PFSK-1 (cell line): ENCODE data around the gene COMMD9.

ENCODE experiments used
- FOXP2 ChIP-seq: optimal IDR thresholded peaks from 2 replicates; pipeline ENCODE3; 2011; ENCODE audit warnings: borderline replicate concordance, control low read depth, inconsistent platforms; ENCODE audit not compliant: insufficient read depth; ENCODE audit errors: extremely low read length, extremely low read depth
- POLR2AphosphoS5 ChIP-seq: IDR thresholded peaks from 2 replicates; pipeline ENCODE4 v1.6.1; 2012; ENCODE audit warnings: low read depth, mild to moderate bottlenecking, control low read depth, low read length, moderate library complexity
- SIN3A ChIP-seq: IDR thresholded peaks from 2 replicates; pipeline ENCODE4 v1.6.1; 2012; ENCODE audit warnings: mild to moderate bottlenecking, low read length, moderate library complexity, borderline replicate concordance; ENCODE audit not compliant: insufficient read depth
- TAF1 ChIP-seq: IDR thresholded peaks from 2 replicates; pipeline ENCODE4 v1.6.1; 2012; ENCODE audit warnings: low read length, control low read depth, borderline replicate concordance; ENCODE audit not compliant: insufficient read depth
- TF ChIP-seq, protein P1 (sequence below), 2 experiments: IDR thresholded peaks; 2 replicates each; pipeline versions ENCODE4 v1.6.1 to v1.8.0; 2011 to 2012; ENCODE audit warnings: low read depth in 2 of 2, low read length in 2 of 2, control low read depth in 1 of 2, inconsistent platforms in 1 of 2, mild to moderate bottlenecking in 1 of 2, moderate library complexity in 1 of 2; ENCODE audit not compliant: insufficient read depth in 1 of 2

The COMMD9 gene

GRCh38 chr11:36233204-36233603, 56.0 kb downstream of the COMMD9 start:
- TF ChIP-seq TAF1: no peak
- no peak for TF ChIP-seq SIN3A
- TF ChIP-seq FOXP2: no peak
- TF ChIP-seq, protein P1, sequence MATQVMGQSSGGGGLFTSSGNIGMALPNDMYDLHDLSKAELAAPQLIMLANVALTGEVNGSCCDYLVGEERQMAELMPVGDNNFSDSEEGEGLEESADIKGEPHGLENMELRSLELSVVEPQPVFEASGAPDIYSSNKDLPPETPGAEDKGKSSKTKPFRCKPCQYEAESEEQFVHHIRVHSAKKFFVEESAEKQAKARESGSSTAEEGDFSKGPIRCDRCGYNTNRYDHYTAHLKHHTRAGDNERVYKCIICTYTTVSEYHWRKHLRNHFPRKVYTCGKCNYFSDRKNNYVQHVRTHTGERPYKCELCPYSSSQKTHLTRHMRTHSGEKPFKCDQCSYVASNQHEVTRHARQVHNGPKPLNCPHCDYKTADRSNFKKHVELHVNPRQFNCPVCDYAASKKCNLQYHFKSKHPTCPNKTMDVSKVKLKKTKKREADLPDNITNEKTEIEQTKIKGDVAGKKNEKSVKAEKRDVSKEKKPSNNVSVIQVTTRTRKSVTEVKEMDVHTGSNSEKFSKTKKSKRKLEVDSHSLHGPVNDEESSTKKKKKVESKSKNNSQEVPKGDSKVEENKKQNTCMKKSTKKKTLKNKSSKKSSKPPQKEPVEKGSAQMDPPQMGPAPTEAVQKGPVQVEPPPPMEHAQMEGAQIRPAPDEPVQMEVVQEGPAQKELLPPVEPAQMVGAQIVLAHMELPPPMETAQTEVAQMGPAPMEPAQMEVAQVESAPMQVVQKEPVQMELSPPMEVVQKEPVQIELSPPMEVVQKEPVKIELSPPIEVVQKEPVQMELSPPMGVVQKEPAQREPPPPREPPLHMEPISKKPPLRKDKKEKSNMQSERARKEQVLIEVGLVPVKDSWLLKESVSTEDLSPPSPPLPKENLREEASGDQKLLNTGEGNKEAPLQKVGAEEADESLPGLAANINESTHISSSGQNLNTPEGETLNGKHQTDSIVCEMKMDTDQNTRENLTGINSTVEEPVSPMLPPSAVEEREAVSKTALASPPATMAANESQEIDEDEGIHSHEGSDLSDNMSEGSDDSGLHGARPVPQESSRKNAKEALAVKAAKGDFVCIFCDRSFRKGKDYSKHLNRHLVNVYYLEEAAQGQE (IDR thresholded peaks at IDR 0.05; ENCODE audit: insufficient read depth in 1 of 2, low read depth in 2 of 2, low read length in 2 of 2): no peak
- no peak for TF ChIP-seq POLR2AphosphoS5

DNA sequence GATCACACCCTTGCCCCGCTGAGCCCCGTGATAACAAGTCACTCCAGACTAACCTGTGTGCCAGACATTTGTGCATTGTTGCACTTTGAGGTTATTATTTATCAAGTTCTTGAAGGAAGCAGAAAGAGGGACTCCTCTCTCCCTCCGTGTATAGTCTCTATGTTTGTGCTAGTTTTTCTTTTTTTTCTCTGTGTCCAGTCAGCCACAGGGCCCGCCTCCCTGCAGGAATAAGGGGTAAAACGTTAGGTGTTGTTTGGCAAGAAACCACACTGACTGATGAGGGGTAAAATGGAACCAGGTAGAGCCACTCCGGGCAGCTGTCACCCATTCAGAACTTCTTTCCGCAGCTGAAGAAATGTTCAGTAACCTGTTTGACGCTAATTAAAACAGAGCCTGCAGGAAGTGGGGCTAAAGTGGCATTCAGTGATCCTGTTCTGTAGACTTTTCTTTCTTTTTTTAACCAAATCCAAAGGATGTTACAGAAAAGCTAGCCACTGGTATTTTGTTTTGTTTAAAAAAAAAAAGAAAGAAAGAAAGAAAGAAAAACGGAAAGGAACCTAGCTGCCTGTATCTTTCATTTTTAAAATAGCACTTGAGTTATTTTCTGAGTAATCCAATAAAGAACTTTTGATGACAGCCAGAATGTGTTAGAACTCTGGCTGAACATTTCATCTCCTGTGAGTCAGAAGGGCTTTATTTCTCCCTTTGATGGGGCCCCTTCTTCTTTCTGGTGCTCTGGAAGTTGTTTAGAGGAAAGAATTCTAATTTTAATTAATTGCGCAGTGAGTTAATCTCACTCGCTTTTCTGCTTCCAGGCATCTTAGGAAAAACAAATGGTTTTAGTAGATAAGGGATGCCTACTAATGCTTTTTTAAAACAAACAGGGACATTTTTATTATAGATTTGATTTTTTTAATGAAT, 58.2 kb downstream of the COMMD9 start:
- TF ChIP-seq TAF1 (no peak), POLR2AphosphoS5 (no peak), SIN3A (no peak), FOXP2 (no peak)
- TF ChIP-seq, protein P1 (IDR thresholded peaks at IDR 0.05; ENCODE audit: insufficient read depth in 1 of 2, low read depth in 2 of 2, low read length in 2 of 2): no peak

DNA sequence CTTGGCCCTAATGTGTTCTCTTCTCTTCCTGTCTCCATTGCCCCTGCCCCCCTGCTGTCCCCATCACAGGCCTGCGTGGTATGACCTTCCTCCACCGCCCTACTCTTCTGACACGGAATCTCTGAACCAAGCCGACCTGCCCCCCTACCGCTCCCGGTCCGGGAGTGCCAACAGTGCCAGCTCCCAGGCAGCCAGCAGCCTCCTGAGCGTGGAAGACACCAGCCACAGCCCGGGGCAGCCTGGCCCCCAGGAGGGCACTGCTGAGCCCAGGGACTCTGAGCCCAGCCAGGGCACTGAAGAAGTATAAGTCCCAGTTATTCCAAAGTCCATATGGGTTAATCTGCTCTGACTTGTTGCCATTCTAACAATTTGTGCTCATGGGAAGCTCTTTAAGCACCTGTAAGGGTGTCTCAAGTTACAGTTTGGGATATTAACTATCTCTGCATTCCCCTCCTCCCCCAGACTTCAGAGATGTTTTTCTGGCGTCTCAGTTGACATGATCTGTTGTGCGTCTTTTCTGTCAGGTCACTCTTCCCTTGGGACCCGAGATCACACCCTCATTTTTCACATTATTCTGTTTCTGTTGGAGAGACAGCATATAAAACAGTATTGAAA, 60.0 kb downstream of the COMMD9 start:
- TF ChIP-seq FOXP2: no peak
- TF ChIP-seq SIN3A: no peak
- TF ChIP-seq, protein P1 (IDR thresholded peaks at IDR 0.05; ENCODE audit: insufficient read depth in 1 of 2, low read depth in 2 of 2, low read length in 2 of 2): no peak
- no peak for TF ChIP-seq POLR2AphosphoS5
- no peak for TF ChIP-seq TAF1

DNA sequence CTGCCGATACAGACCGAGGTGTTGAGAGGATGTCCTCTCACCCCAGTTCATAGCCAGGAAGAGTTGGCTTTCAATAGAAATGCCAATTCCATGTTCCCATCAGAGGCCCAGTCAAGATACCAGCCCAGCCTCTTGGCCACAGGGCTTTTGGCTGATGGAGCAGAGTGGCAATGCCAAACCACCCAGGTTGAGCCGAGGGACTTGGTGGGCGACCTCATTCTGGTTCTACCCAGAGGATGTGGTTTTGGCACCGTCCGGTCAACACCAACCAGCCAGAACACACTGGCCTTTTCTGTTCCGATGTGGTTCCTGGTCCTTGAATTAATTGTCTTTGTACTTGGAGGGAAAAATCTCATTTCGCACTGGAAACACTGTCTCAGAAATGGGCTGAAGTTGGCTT, 60.5 kb downstream of the COMMD9 start:
- no peak for TF ChIP-seq SIN3A

GRCh38 chr11:36227044-36227443, 62.2 kb downstream of the COMMD9 start:
- TF ChIP-seq POLR2AphosphoS5 (no peak), SIN3A (no peak), TAF1 (no peak), FOXP2 (no peak)
- TF ChIP-seq, protein P1 (IDR thresholded peaks at IDR 0.05; ENCODE audit: insufficient read depth in 1 of 2, low read depth in 2 of 2, low read length in 2 of 2): no peak
